A549 (cell line): ENCODE results near the gene RNF4. TPM values are rescaled to one million over a fixed set of nuclear protein-coding genes. Genes with fewer than 3 reads are reported as not detected.

Experiments
- ATAC-seq, 2 experiments: fragments of 200-7000 bp in 1 of 2; fragments of >200 bp in 1 of 2; cut with Nextera tagmentation in 1 of 2; cut with Tn5 transposase in 1 of 2; 3 replicates each; pipeline versions ENCODE4 v1.8.0 to v1.9.1; 2018 to 2020; ENCODE audit warnings: mild to moderate bottlenecking in 1 of 2, moderate library complexity in 1 of 2
- CTCF ChIA-PET: fragments of 300-600 bp; sonication (Branson Sonifier 250); formaldehyde crosslinking; extraction: SDS; loops from one replicate; lab custom pipeline; 2021; ENCODE audit warnings: antibody characterized with exemption, inconsistent platforms; lab: Yijun Ruan, JAX
- POLR2A ChIA-PET: fragments of 350-600 bp; formaldehyde crosslinking; extraction: SDS; loops from one replicate; lab custom pipeline; 2021; ENCODE audit warnings: antibody characterized with exemption, inconsistent platforms; lab: Yijun Ruan, JAX
- DNase-seq, 2 experiments: peaks; one replicate each; pipeline versions ENCODE4 v3.0.0 to v3.0.0-alpha.2; 2011 to 2016; ENCODE audit warnings: low read depth in 1 of 2, low spot score in 1 of 2
- FAIRE-seq: peaks from 2 replicates; lab custom pipeline; 2011; peaks lifted over from hg19 to GRCh38; lab: Jason Lieb, UNC
- H3K27ac ChIP-seq, 2 experiments: fragments of >200 bp; sonication (Bioruptor Twin); formaldehyde crosslinking; 3 replicates each; pipeline ENCODE4 v1.5.1; 2016 to 2017
- H3K4me1 ChIP-seq: fragments of >200 bp; sonication (Bioruptor Twin); formaldehyde crosslinking; 3 replicates; pipeline ENCODE4 v1.6.1; 2016
- H3K4me2 ChIP-seq: fragments of >200 bp; sonication (Bioruptor Twin); formaldehyde crosslinking; 3 replicates; pipeline ENCODE4 v1.6.1; 2016
- H3K4me3 ChIP-seq: fragments of >200 bp; sonication (Bioruptor Twin); formaldehyde crosslinking; 3 replicates; pipeline ENCODE4 v1.5.1; 2016
- H3K9me3 ChIP-seq: fragments of >200 bp; sonication (Bioruptor Twin); formaldehyde crosslinking; 3 replicates; pipeline ENCODE4 v1.6.1; 2016
- BCL3 ChIP-seq: fragments of >200 bp; sonication (Bioruptor Twin); formaldehyde crosslinking; IDR thresholded peaks from 3 replicates; pipeline ENCODE4 v1.6.1; 2016
- CBX8 ChIP-seq: fragments of 200-600 bp; sonication (generic); IDR thresholded peaks from 2 replicates; pipeline ENCODE4 v1.6.1; 2016
- CEBPB ChIP-seq, 2 experiments: fragments of >200 bp in 1 of 2; sonication (Bioruptor Twin) in 1 of 2; formaldehyde crosslinking in 1 of 2; IDR thresholded peaks; 2 replicates each; pipeline ENCODE4 v1.6.1; 2012 to 2016
- CHD2 ChIP-seq: fragments of 150-350 bp; IDR thresholded peaks from 2 replicates; pipeline ENCODE4 v1.6.1; 2014; ENCODE audit warnings: low read length; ENCODE audit not compliant: partially characterized antibody
- CHD4 ChIP-seq: fragments of 200-600 bp; sonication (generic); IDR thresholded peaks from 2 replicates; pipeline ENCODE4 v1.6.1; 2016; ENCODE audit warnings: antibody characterized with exemption, mild to moderate bottlenecking, borderline replicate concordance
- CTCF ChIP-seq: fragments of >200 bp; sonication (Bioruptor Twin); formaldehyde crosslinking; IDR thresholded peaks from 3 replicates; pipeline ENCODE4 v1.5.1; 2016
- E2F6 ChIP-seq: IDR thresholded peaks from 2 replicates; pipeline ENCODE4 v1.6.1; 2012; ENCODE audit warnings: low read depth, borderline replicate concordance
- ESRRA ChIP-seq: fragments of 150-350 bp; IDR thresholded peaks from 2 replicates; pipeline ENCODE4 v1.6.1; 2014; ENCODE audit warnings: mild to moderate bottlenecking, low read length, borderline replicate concordance
- FOSB ChIP-seq: fragments of 250-450 bp; sonication (Bioruptor Pico); IDR thresholded peaks from 2 replicates; pipeline ENCODE4 v1.5.0; 2020; ENCODE audit warnings: mild to moderate bottlenecking, moderate library complexity
- GATA3 ChIP-seq: IDR thresholded peaks from 2 replicates; pipeline ENCODE4 v1.6.1; 2012; ENCODE audit warnings: borderline replicate concordance
- HES2 ChIP-seq: fragments of >200 bp; sonication (Bioruptor Twin); formaldehyde crosslinking; IDR thresholded peaks from 2 replicates; pipeline ENCODE4 v1.6.1; 2016
- HEYL ChIP-seq: fragments of 250-450 bp; sonication (Bioruptor Pico); IDR thresholded peaks from 2 replicates; pipeline ENCODE4 v1.8.0; 2021; ENCODE audit warnings: mild to moderate bottlenecking, moderate library complexity
- HOXB13 ChIP-seq: fragments of 250-450 bp; sonication (Bioruptor Pico); IDR thresholded peaks from 2 replicates; pipeline ENCODE4 v1.5.0; 2020; ENCODE audit warnings: low read depth, mild to moderate bottlenecking, moderate library complexity
- JUN ChIP-seq, 2 experiments: fragments of >200 bp; sonication (Bioruptor Twin); formaldehyde crosslinking; IDR thresholded peaks; 2 replicates in 1 of 2; 3 replicates in 1 of 2; pipeline ENCODE4 v1.6.1; 2016 to 2017
- JUNB ChIP-seq: fragments of >200 bp; sonication (Bioruptor Twin); formaldehyde crosslinking; IDR thresholded peaks from 2 replicates; pipeline ENCODE4 v1.6.1; 2016
- KDM5A ChIP-seq: fragments of 200-600 bp; sonication (generic); IDR thresholded peaks from 2 replicates; pipeline ENCODE4 v1.6.1; 2016; ENCODE audit warnings: antibody characterized with exemption, mild to moderate bottlenecking
- MAFK ChIP-seq: fragments of 450-650 bp; IDR thresholded peaks from 2 replicates; pipeline ENCODE4 v1.6.1; 2014; ENCODE audit not compliant: partially characterized antibody
- NR3C1 ChIP-seq: fragments of >200 bp; sonication (Bioruptor Twin); formaldehyde crosslinking; IDR thresholded peaks from 3 replicates; pipeline ENCODE4 v1.6.1; 2017
- POLR2A ChIP-seq: IDR thresholded peaks from 2 replicates; pipeline ENCODE4 v1.6.1; 2012; ENCODE audit warnings: mild to moderate bottlenecking, low read length
- POLR2AphosphoS2 ChIP-seq: conservative IDR thresholded peaks from 2 replicates; pipeline ENCODE4 v1.6.1; 2012; ENCODE audit warnings: low read length, improper control_type of control experiment, inconsistent platforms
- RAD21 ChIP-seq, 2 experiments: fragments of >200 bp in 1 of 2; sonication (Bioruptor Twin) in 1 of 2; formaldehyde crosslinking in 1 of 2; IDR thresholded peaks in 1 of 2; conservative IDR thresholded peaks in 1 of 2; 2 replicates in 1 of 2; 3 replicates in 1 of 2; pipeline ENCODE4 v1.6.1; 2012 to 2018; ENCODE audit warnings: inconsistent platforms in 1 of 2
- RARB ChIP-seq: fragments of 250-450 bp; sonication (Bioruptor Pico); IDR thresholded peaks from 2 replicates; pipeline ENCODE4 v1.8.0; 2021; ENCODE audit warnings: mild to moderate bottlenecking, moderate library complexity
- SMC3 ChIP-seq: fragments of >200 bp; sonication (Bioruptor Twin); formaldehyde crosslinking; IDR thresholded peaks from 3 replicates; pipeline ENCODE4 v1.6.1; 2018; ENCODE audit warnings: inconsistent platforms
- ZC3H11A ChIP-seq: fragments of 450-650 bp; IDR thresholded peaks from 2 replicates; pipeline ENCODE4 v1.6.1; 2014; ENCODE audit warnings: antibody characterized with exemption, mild to moderate bottlenecking
- ZSCAN20 ChIP-seq: fragments of 250-450 bp; sonication (Bioruptor Pico); IDR thresholded peaks from 2 replicates; pipeline ENCODE4 v1.8.0; 2022; ENCODE audit warnings: mild to moderate bottlenecking, moderate library complexity
- WGBS: methylation state at CpG from one replicate; pipeline ENCODE4 v1.1.6; 2017; ENCODE audit errors: missing lambda C conversion rate; 5-methylcytosine and 5-hydroxymethylcytosine counted together
- polyA plus RNA-seq, 4 experiments: library from polyadenylated mRNA; depleted of rRNA in 3 of 4; stranded (reverse); fragments of >200 nt; fragmentation: RNase III in 1 of 4; extraction: RNeasy Plus Mini Kit Qiagen cat#74134 plus additional on column Dnase treatment in 1 of 4; gene quantifications; 2 replicates in 3 of 4; 3 replicates in 1 of 4; pipeline ENCODE4 v1.2.3, GENCODE V29; 2011 to 2017
- TF ChIP-seq, protein P1 (sequence below): IDR thresholded peaks from 2 replicates; pipeline ENCODE4 v1.6.1; 2012

RNF4 gene
- polyA plus RNA-seq, 2 of the 4 experiments (the other 2 are of a cell fraction): 65.8 to 93.5 TPM

GRCh38 chr4:2501034-2501594, 32.2 kb downstream of the RNF4 start:
- Histone ChIP-seq H3K9me3 (no peaks in the 10 kb centered on the region), H3K4me1 (no peaks in the 10 kb centered on the region), H3K27ac (no peak overlapping the region), H3K4me2 (no peak overlapping the region), H3K4me3 (no peak overlapping the region)
- ChIA-PET POLR2A (no interaction called here), CTCF (no interaction called here)
- ATAC-seq: no peak
- no peak for FAIRE-seq
- WGBS: 92% methylated on average over 4 of the region's 7 CpGs
- DNase-seq: no peak
- TF ChIP-seq CHD4 (no peak), SMC3 (no peak), CBX8 (no peak), POLR2AphosphoS2 (no peak)

DNA sequence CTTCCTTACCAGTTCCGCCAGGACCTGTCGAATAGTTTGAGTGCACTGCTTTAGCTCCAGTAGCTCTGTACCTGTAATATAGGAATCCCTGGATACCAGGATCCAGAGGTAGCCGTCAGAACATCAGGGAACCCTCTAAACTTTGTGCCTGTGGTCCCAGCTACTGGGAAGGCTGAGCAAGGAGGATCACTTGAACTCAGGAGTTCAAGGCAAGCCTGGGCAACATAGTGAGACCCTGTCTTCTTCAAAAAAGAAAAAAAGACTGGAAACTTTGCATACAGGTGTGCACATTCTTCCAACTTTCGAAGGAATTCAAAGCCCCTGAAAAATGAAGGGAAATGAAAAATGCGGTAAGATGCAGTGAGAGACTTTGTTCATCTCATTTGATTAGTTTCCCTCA, 34.9 kb downstream of the RNF4 start:
- H3K4me1 ChIP-seq: no peaks in the 10 kb centered on the region
- FAIRE-seq: no peak
- no peak overlapping the region for H3K4me3 ChIP-seq
- CTCF ChIA-PET: no interaction called here
- TF ChIP-seq GATA3 (no peak), ZC3H11A (no peak), HOXB13 (CRISPR knock-in tag) (no peak), HEYL (no peak), JUNB (no peak), MAFK (no peak), KDM5A (no peak), CTCF (no peak), POLR2AphosphoS2 (no peak), NR3C1 (no peak), ESRRA (no peak)
- TF ChIP-seq, all 56 proteins: peak for 0
- WGBS: 93% methylated on average over 5 of the region's 5 CpGs
- H3K27ac ChIP-seq: no peak overlapping the region
- ATAC-seq (no peak), DNase-seq (no peak)
- H3K4me2 ChIP-seq: no peak overlapping the region
- POLR2A ChIA-PET: no interaction called here
- no peaks in the 10 kb centered on the region for H3K9me3 ChIP-seq

GRCh38 chr4:2507259-2507658, 38.4 kb downstream of the RNF4 start:
- ChIA-PET POLR2A (no interaction called here), CTCF (interaction anchor here (0.9 kb wide), 1 partner anchor 9 kb away, joined by 3 read pairs; no protein-coding TSS in a partner anchor)
- TF ChIP-seq HEYL (no peak), NR3C1 (no peak), HES2 (no peak), CHD2 (no peak), BCL3 (no peak), ZC3H11A (no peak), E2F6 (no peak), SMC3 (no peak), RAD21 (conservative IDR thresholded peaks at IDR 0.05 in 1 of 2, IDR thresholded peaks at IDR 0.05 in 1 of 2) (no peak), ZSCAN20 (no peak), CEBPB (IDR thresholded peaks at IDR 0.05) (no peak), FOSB (CRISPR knock-in tag) (no peak), POLR2A (no peak), RARB (CRISPR knock-in tag) (no peak), JUN (IDR thresholded peaks at IDR 0.05) (no peak)
- TF ChIP-seq, protein P1, sequence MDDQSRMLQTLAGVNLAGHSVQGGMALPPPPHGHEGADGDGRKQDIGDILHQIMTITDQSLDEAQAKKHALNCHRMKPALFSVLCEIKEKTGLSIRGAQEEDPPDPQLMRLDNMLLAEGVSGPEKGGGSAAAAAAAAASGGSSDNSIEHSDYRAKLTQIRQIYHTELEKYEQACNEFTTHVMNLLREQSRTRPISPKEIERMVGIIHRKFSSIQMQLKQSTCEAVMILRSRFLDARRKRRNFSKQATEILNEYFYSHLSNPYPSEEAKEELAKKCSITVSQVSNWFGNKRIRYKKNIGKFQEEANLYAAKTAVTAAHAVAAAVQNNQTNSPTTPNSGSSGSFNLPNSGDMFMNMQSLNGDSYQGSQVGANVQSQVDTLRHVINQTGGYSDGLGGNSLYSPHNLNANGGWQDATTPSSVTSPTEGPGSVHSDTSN: no peak
- WGBS: 96% methylated on average over 4 of the region's 4 CpGs
- FAIRE-seq (no peak), DNase-seq (no peak), ATAC-seq (no peak; a peak in 2 of 6 replicates)
- H3K4me1 ChIP-seq: no peaks in the 10 kb centered on the region
- H3K4me3 ChIP-seq: no peak overlapping the region
- H3K4me2 ChIP-seq: no peak overlapping the region
- H3K9me3 ChIP-seq: no peaks in the 10 kb centered on the region
- no peak overlapping the region for H3K27ac ChIP-seq
